ENCODE data around the gene FDCSP. TPM values are rescaled to one million over a fixed set of nuclear protein-coding genes. Genes with fewer than 3 reads are reported as not detected.

FDCSP gene
- total and polyA plus RNA-seq, 2 of the 13 experiments (the other 11 are each of a cell fraction or from before 2014, with no cell fraction given): not detected

GRCh38 chr4:70277121-70277520 lies 51.2 kb downstream of the FDCSP start (continued):
- TF ChIP-seq ZNF207 (IDR thresholded peaks at IDR 0.05; ENCODE audit: borderline replicate concordance) (no peak), KLF16 (CRISPR knock-in tag; IDR thresholded peaks at IDR 0.05) (no peak), ZHX2 (IDR thresholded peaks at IDR 0.05; ENCODE audit: low read depth) (no peak), ZHX2 (CRISPR knock-in tag; IDR thresholded peaks at IDR 0.05; ENCODE audit: borderline replicate concordance) (no peak), TSC22D2 (CRISPR knock-in tag; IDR thresholded peaks at IDR 0.05; ENCODE audit: borderline replicate concordance) (no peak), REXO4 (CRISPR knock-in tag; IDR thresholded peaks at IDR 0.05; ENCODE audit: borderline replicate concordance) (no peak), ZBTB33 (CRISPR knock-in tag; IDR thresholded peaks at IDR 0.05) (no peak), ZFP62 (CRISPR knock-in tag; IDR thresholded peaks at IDR 0.05) (no peak), SATB2 (CRISPR knock-in tag; IDR thresholded peaks at IDR 0.05) (no peak), EP300 (IDR thresholded peaks at IDR 0.05; ENCODE audit: low read depth in 2 of 2, low read length in 2 of 2) (no peak), EP300 (CRISPR knock-in tag; IDR thresholded peaks at IDR 0.05; ENCODE audit: borderline replicate concordance) (no peak), NR1H2 (CRISPR knock-in tag; IDR thresholded peaks at IDR 0.05; ENCODE audit: borderline replicate concordance, low read depth) (no peak), PBX2 (CRISPR knock-in tag; IDR thresholded peaks at IDR 0.05) (no peak)

All from HepG2 (cell line).